Measurements from ENCODE around the gene LAMA5. TPM values are rescaled to one million over a fixed set of nuclear protein-coding genes. Genes with fewer than 3 reads are reported as not detected.

Gene LAMA5
- total RNA-seq, 1 experiment from 2014 or later = 321 TPM

GRCh38 chr20:62310757-62311121, 56.4 kb downstream of the LAMA5 start:
- no peak overlapping the region for H3K4me3 ChIP-seq (replicated peaks in 1 of 2; ENCODE audit: low read depth in 1 of 2, low read length in 2 of 2)
- H3K79me2 ChIP-seq (ENCODE audit: insufficient read depth, low read length) = peaks cover 19% of the 10 kb centered on the region
- peaks cover 24 to 42% of the 10 kb centered on the region in 2 experiments for H3K36me3 ChIP-seq (ENCODE audit: control insufficient read depth in 1 of 2, insufficient read depth in 2 of 2, low read length in 2 of 2)
- no peak for DNase-seq (ENCODE audit: low read depth, low spot score)
- H3K27ac ChIP-seq (ENCODE audit: low read depth, low read length) = no peak overlapping the region; the same call in 1 of the 2 replicates
- H3K9me3 ChIP-seq (ENCODE audit: control insufficient read depth in 1 of 2, insufficient read depth in 1 of 2, low read depth in 1 of 2, low read length in 2 of 2) = no peaks in the 10 kb centered on the region
- H4K20me1 ChIP-seq (ENCODE audit: insufficient read depth) = peaks cover 3% of the 10 kb centered on the region; the same call in 1 of the 2 replicates
- H3K9me2 ChIP-seq (ENCODE audit: insufficient read depth) = no peaks in the 10 kb centered on the region
- intact Hi-C loops (cut with micrococcal nuclease) = no loop called here
- no peak overlapping the region for H3K4me2 ChIP-seq (ENCODE audit: low read length)
- peaks cover 0 to 6% of the 10 kb centered on the region in 2 experiments; a peak in 1 of 4 replicates for H3K4me1 ChIP-seq (ENCODE audit: control insufficient read depth in 1 of 2, insufficient read depth in 2 of 2, low read length in 2 of 2)
- ATAC-seq = no peak
- POLR2A ChIA-PET = no interaction called here
- BruUV-seq (replicated peaks) = no TSS peak
- no peaks in the 10 kb centered on the region for H3K27me3 ChIP-seq (ENCODE audit: insufficient read depth, low read length)
- RAD21 ChIA-PET (ENCODE audit: low non-redundant PET in 1 of 2, low total read pairs in 2 of 2, uncharacterized antibody in 2 of 2, unreplicated experiment in 2 of 2) = no interaction called here
- no peak overlapping the region for H2AFZ ChIP-seq (ENCODE audit: low read depth, low read length, poor library complexity, severe bottlenecking)
- CTCF ChIA-PET = no interaction called here
- no peak overlapping the region for H3K9ac ChIP-seq (ENCODE audit: low read length)
- TF ChIP-seq ZBTB33 (IDR thresholded peaks at IDR 0.05; ENCODE audit: extremely low read depth, insufficient replicate concordance, low read length) (no peak), FOSL1 (IDR thresholded peaks at IDR 0.05; ENCODE audit: low read depth) (no peak), EZH2 (IDR thresholded peaks at IDR 0.05) (no peak), TCF7L2 (IDR thresholded peaks at IDR 0.05; ENCODE audit: borderline replicate concordance, extremely low read depth, insufficient read depth, insufficient read length) (no peak), CEBPB (IDR thresholded peaks at IDR 0.05; ENCODE audit: low read depth) (no peak), JUND (IDR thresholded peaks at IDR 0.05) (no peak), ELF1 (IDR thresholded peaks at IDR 0.05; ENCODE audit: borderline replicate concordance, low read depth) (no peak), SP1 (IDR thresholded peaks at IDR 0.05; ENCODE audit: low read depth) (no peak), RAD21 (IDR thresholded peaks at IDR 0.05; ENCODE audit: low read depth) (no peak), EZH2phosphoT487 (IDR thresholded peaks at IDR 0.05; ENCODE audit: borderline replicate concordance) (no peak)
